Upper lobe of left lung (tissue), 4 donors: ENCODE measurements around the gene MRPL1.

Source experiments
- EP300 ChIP-seq, 4 donors: sonication (generic); formaldehyde crosslinking; IDR thresholded peaks; one replicate each; pipeline ENCODE4 v1.5.1; 2017; ENCODE audit warnings: antibody characterized with exemption in 4 of 4, control low read depth in 2 of 4
- POLR2A ChIP-seq, 4 donors: fragments of 450-650 bp; IDR thresholded peaks; one replicate each; pipeline ENCODE4 v1.5.1; 2016 to 2017; ENCODE audit warnings: antibody characterized with exemption in 4 of 4, mild to moderate bottlenecking in 2 of 4
- POLR2AphosphoS5 ChIP-seq, 2 donors: sonication (generic); formaldehyde crosslinking; IDR thresholded peaks; one replicate each; pipeline ENCODE4 v1.5.1; 2017; ENCODE audit warnings: antibody characterized with exemption in 2 of 2
- TF ChIP-seq, protein P1 (sequence below), 6 experiments: fragments of 450-650 bp in 4 of 6; fragments of 200-600 bp in 2 of 6; sonication (generic) in 2 of 6; IDR thresholded peaks; one replicate each; pipeline ENCODE4 v1.5.1; 2016 to 2019; ENCODE audit warnings: antibody characterized with exemption in 6 of 6

DNA sequence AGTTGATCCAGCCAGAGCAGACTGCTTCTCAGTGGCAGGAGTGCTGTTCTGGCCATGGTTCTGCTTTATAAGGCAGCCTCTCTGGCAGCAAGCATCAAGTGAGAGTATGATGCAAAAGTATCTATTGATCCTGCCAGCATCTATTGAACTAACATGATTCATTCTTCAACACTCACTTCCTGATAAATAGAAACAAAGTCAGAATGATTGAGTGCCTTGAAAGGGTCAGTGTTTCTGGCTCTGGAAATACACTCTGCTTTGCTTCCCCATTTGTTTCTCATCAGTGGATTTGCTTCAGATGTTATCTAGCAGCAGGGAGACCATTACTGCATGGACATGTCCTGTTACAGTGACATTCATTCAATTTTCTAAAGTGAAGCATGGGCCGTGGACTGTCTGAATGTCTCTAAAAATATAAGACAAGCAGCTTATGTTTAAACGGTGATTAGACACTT, 128.3 kb downstream of the MRPL1 start:
- TF ChIP-seq, protein P1, sequence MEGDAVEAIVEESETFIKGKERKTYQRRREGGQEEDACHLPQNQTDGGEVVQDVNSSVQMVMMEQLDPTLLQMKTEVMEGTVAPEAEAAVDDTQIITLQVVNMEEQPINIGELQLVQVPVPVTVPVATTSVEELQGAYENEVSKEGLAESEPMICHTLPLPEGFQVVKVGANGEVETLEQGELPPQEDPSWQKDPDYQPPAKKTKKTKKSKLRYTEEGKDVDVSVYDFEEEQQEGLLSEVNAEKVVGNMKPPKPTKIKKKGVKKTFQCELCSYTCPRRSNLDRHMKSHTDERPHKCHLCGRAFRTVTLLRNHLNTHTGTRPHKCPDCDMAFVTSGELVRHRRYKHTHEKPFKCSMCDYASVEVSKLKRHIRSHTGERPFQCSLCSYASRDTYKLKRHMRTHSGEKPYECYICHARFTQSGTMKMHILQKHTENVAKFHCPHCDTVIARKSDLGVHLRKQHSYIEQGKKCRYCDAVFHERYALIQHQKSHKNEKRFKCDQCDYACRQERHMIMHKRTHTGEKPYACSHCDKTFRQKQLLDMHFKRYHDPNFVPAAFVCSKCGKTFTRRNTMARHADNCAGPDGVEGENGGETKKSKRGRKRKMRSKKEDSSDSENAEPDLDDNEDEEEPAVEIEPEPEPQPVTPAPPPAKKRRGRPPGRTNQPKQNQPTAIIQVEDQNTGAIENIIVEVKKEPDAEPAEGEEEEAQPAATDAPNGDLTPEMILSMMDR (IDR thresholded peaks at IDR 0.05) = no peak
- TF ChIP-seq POLR2AphosphoS5 (IDR thresholded peaks at IDR 0.05) (no peak), EP300 (IDR thresholded peaks at IDR 0.05) (no peak), POLR2A (IDR thresholded peaks at IDR 0.05) (no peak)
